Activated naive CD8-positive, alpha-beta T cell (primary cell): Measurements from ENCODE around the gene GNAQ.

ENCODE experiments used
- H3K27ac Mint-ChIP-seq: one replicate; pipeline ENCODE4 v1.8.0; 2021; ENCODE audit warnings: mixed read lengths
- H3K27me3 Mint-ChIP-seq: one replicate; pipeline ENCODE4 v1.8.0; 2021; ENCODE audit warnings: mixed read lengths
- H3K36me3 Mint-ChIP-seq: one replicate; pipeline ENCODE4 v1.8.0; 2021; ENCODE audit warnings: mixed read lengths
- H3K4me1 Mint-ChIP-seq: one replicate; pipeline ENCODE4 v1.8.0; 2021; ENCODE audit warnings: low read depth, mixed read lengths
- H3K4me3 Mint-ChIP-seq: one replicate; pipeline ENCODE4 v1.8.0; 2021; ENCODE audit warnings: mild to moderate bottlenecking, mixed read lengths
- H3K9me3 Mint-ChIP-seq: one replicate; pipeline ENCODE4 v1.8.0; 2021; ENCODE audit warnings: low read depth, mixed read lengths

The GNAQ gene

GRCh38 chr9:78041971-78042370, 10.4 kb upstream of the GNAQ start:
- H3K4me3 Mint-ChIP-seq = no peak overlapping the region
- H3K36me3 Mint-ChIP-seq = no peaks in the 10 kb centered on the region
- H3K27me3 Mint-ChIP-seq = no peaks in the 10 kb centered on the region
- H3K9me3 Mint-ChIP-seq = no peaks in the 10 kb centered on the region
- no peaks in the 10 kb centered on the region for H3K4me1 Mint-ChIP-seq
- H3K27ac Mint-ChIP-seq = no peak overlapping the region

- Mint-ChIP-seq H3K27me3 (no peaks in the 10 kb centered on the region), H3K4me3 (no peak overlapping the region), H3K9me3 (no peaks in the 10 kb centered on the region), H3K27ac (no peak overlapping the region), H3K36me3 (no peaks in the 10 kb centered on the region), H3K4me1 (peaks cover under 1% of the 10 kb centered on the region)
These were observed 9.1 kb upstream of the GNAQ start for GRCh38 chr9:78040726-78041125.

GRCh38 chr9:78038620-78039300, 7.1 kb upstream of the GNAQ start:
- no peak overlapping the region for H3K27ac Mint-ChIP-seq
- H3K9me3 Mint-ChIP-seq = no peaks in the 10 kb centered on the region
- H3K4me1 Mint-ChIP-seq = peaks cover 20% of the 10 kb centered on the region
- H3K27me3 Mint-ChIP-seq = no peaks in the 10 kb centered on the region
- H3K36me3 Mint-ChIP-seq = no peaks in the 10 kb centered on the region
- H3K4me3 Mint-ChIP-seq = no peak overlapping the region

GRCh38 chr9:78035383-78035993, 3.9 kb upstream of the GNAQ start:
- H3K36me3 Mint-ChIP-seq = no peaks in the 10 kb centered on the region
- H3K4me3 Mint-ChIP-seq = no peak overlapping the region
- H3K4me1 Mint-ChIP-seq = peaks cover 36% of the 10 kb centered on the region
- H3K27me3 Mint-ChIP-seq = no peaks in the 10 kb centered on the region
- H3K27ac Mint-ChIP-seq = no peak overlapping the region
- no peaks in the 10 kb centered on the region for H3K9me3 Mint-ChIP-seq

- Mint-ChIP-seq H3K36me3 (no peaks in the 10 kb centered on the region), H3K4me1 (peaks cover 51% of the 10 kb centered on the region), H3K9me3 (no peaks in the 10 kb centered on the region), H3K27ac (no peak overlapping the region), H3K4me3 (peak overlapping the region; percentile 27), H3K27me3 (no peaks in the 10 kb centered on the region)
These were observed 2.3 kb upstream of the GNAQ start for GRCh38 chr9:78033870-78034269.

- H3K4me1 Mint-ChIP-seq = peaks cover 57% of the 10 kb centered on the region
These were observed 1.3 kb upstream of the GNAQ start for GRCh38 chr9:78032730-78033457.

GRCh38 chr9:78031893-78032729, 500 bp upstream of the GNAQ start:
- Mint-ChIP-seq H3K27me3 (no peaks in the 10 kb centered on the region), H3K4me3 (peak overlapping the region; percentile 88), H3K9me3 (no peaks in the 10 kb centered on the region), H3K4me1 (peaks cover 64% of the 10 kb centered on the region), H3K36me3 (no peaks in the 10 kb centered on the region), H3K27ac (peak overlapping the region; percentile 85)

More at GRCh38 chr9:78032730-78033457, 1.3 kb upstream of the GNAQ start:
- no peaks in the 10 kb centered on the region for H3K27me3 Mint-ChIP-seq
- H3K36me3 Mint-ChIP-seq = no peaks in the 10 kb centered on the region
- H3K4me3 Mint-ChIP-seq = peak overlapping the region; percentile 88
- no peaks in the 10 kb centered on the region for H3K9me3 Mint-ChIP-seq
- H3K27ac Mint-ChIP-seq = peak overlapping the region; percentile 85

- H3K4me3 Mint-ChIP-seq = peak overlapping the region; percentile 94
- peaks cover 71% of the 10 kb centered on the region for H3K4me1 Mint-ChIP-seq
- no peaks in the 10 kb centered on the region for H3K9me3 Mint-ChIP-seq
- H3K36me3 Mint-ChIP-seq = no peaks in the 10 kb centered on the region
- H3K27me3 Mint-ChIP-seq = no peaks in the 10 kb centered on the region
- peak overlapping the region; percentile 94 for H3K27ac Mint-ChIP-seq
These were observed 813 bp downstream of the GNAQ start for GRCh38 chr9:78030553-78031443.

- H3K27me3 Mint-ChIP-seq = no peaks in the 10 kb centered on the region
- peak overlapping the region; percentile 94 for H3K27ac Mint-ChIP-seq
- peaks cover 70% of the 10 kb centered on the region for H3K4me1 Mint-ChIP-seq
- H3K36me3 Mint-ChIP-seq = no peaks in the 10 kb centered on the region
- peak overlapping the region; percentile 94 for H3K4me3 Mint-ChIP-seq
- H3K9me3 Mint-ChIP-seq = no peaks in the 10 kb centered on the region
These were observed 1.4 kb downstream of the GNAQ start for GRCh38 chr9:78030296-78030552.

- Mint-ChIP-seq H3K27ac (peak overlapping the region; percentile 94), H3K9me3 (no peaks in the 10 kb centered on the region), H3K36me3 (no peaks in the 10 kb centered on the region), H3K4me3 (peak overlapping the region; percentile 94), H3K4me1 (peaks cover 68% of the 10 kb centered on the region), H3K27me3 (no peaks in the 10 kb centered on the region)
These were observed 1.9 kb downstream of the GNAQ start for GRCh38 chr9:78029551-78030295.

- no peaks in the 10 kb centered on the region for H3K9me3 Mint-ChIP-seq
- H3K4me1 Mint-ChIP-seq = peaks cover 66% of the 10 kb centered on the region
- peak overlapping the region; percentile 94 for H3K4me3 Mint-ChIP-seq
- no peaks in the 10 kb centered on the region for H3K27me3 Mint-ChIP-seq
- peak overlapping the region; percentile 94 for H3K27ac Mint-ChIP-seq
- no peaks in the 10 kb centered on the region for H3K36me3 Mint-ChIP-seq
These were observed 2.7 kb downstream of the GNAQ start for GRCh38 chr9:78028926-78029325.

- Mint-ChIP-seq H3K4me3 (no peak overlapping the region), H3K27ac (no peak overlapping the region), H3K4me1 (peaks cover 68% of the 10 kb centered on the region)
These were observed 4.7 kb downstream of the GNAQ start for GRCh38 chr9:78026947-78027346.

GRCh38 chr9:78026416-78026815, 5.2 kb downstream of the GNAQ start:
- Mint-ChIP-seq H3K36me3 (no peaks in the 10 kb centered on the region), H3K27ac (no peak overlapping the region), H3K9me3 (no peaks in the 10 kb centered on the region), H3K27me3 (no peaks in the 10 kb centered on the region), H3K4me3 (no peak overlapping the region), H3K4me1 (peaks cover 72% of the 10 kb centered on the region)

More at GRCh38 chr9:78026947-78027346, 4.7 kb downstream of the GNAQ start:
- no peaks in the 10 kb centered on the region for H3K27me3 Mint-ChIP-seq
- H3K36me3 Mint-ChIP-seq = no peaks in the 10 kb centered on the region
- H3K9me3 Mint-ChIP-seq = no peaks in the 10 kb centered on the region
